ENCODE measurements around the gene RNF14.

Gene RNF14

DNA sequence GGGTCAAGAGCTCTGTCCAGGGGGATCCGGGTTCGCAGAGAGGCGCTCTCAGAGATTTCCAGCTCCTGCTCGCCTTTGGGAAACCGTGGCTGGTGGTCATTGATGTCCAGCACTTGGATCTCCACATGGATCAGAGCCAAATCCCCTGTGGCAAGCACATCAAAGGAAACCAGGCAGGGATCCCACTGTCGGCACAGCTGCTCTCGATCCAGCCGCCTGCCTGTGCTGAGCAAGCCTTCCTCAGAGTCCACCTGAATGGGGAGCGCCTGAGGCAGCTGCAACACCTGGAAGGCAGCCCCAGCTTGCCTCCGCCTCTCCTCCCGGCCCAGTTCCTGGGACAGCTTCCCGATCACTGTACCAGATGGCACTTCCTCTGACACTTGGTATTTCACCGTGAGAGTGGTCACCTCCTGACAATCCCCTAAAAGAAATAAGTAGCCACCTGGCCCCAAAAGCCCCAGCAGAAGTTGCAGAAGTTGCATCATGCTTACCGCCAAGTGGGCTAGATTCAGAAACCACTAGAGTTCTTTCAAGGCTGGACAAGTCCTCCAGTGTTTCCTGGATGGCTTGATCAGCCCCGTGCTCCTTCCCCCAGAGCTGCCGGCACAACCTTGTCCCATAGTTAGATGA, 11.4 kb upstream of the RNF14 start:
- no peaks in the 10 kb centered on the region for H3K9me3 ChIP-seq (ENCODE audit: severe bottlenecking)
- peak overlapping the region; percentile 65 for H3K27ac ChIP-seq
- H3K36me3 ChIP-seq, result no peaks in the 10 kb centered on the region
- no peaks in the 10 kb centered on the region for H3K27me3 ChIP-seq (ENCODE audit: insufficient read depth, low read depth, severe bottlenecking)
- no peak overlapping the region for H3K4me3 ChIP-seq (ENCODE audit: low read depth, low read length)
- DNase-seq, result peak; percentile 46
- TF ChIP-seq, protein P1, sequence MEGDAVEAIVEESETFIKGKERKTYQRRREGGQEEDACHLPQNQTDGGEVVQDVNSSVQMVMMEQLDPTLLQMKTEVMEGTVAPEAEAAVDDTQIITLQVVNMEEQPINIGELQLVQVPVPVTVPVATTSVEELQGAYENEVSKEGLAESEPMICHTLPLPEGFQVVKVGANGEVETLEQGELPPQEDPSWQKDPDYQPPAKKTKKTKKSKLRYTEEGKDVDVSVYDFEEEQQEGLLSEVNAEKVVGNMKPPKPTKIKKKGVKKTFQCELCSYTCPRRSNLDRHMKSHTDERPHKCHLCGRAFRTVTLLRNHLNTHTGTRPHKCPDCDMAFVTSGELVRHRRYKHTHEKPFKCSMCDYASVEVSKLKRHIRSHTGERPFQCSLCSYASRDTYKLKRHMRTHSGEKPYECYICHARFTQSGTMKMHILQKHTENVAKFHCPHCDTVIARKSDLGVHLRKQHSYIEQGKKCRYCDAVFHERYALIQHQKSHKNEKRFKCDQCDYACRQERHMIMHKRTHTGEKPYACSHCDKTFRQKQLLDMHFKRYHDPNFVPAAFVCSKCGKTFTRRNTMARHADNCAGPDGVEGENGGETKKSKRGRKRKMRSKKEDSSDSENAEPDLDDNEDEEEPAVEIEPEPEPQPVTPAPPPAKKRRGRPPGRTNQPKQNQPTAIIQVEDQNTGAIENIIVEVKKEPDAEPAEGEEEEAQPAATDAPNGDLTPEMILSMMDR (IDR thresholded peaks at IDR 0.05; ENCODE audit: low read depth, low read length), result no peak

DNA sequence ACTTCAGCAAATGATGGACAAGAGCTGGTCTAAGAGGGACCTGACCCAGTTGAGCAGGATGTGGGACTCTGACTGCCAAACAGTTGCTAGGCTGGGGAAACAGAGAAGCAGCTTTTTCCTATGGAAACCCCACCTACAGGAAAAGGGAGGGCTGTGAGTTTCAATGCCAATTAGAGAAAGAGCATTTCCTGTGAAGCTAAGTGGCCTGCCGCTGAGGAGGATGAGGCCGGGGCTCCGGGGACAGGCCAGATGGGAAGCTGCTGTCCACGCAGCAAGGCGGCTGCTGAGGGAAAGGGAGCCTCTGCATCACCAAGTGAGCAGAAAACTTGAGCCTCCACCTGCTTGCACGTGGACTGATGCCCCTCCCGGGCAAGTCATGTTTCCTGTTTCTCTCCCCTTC, 10.8 kb upstream of the RNF14 start, which contains the start of gene PCDH12:
Gene PCDH12 (minus strand): TSS at position 90 of the 400 bp plus-strand sequence. CDS start 351 bp downstream, outside the sequence.
- DNase-seq, result peak; percentile 74
- TF ChIP-seq, protein P1 (IDR thresholded peaks at IDR 0.05; ENCODE audit: low read depth, low read length), result no peak
- Histone ChIP-seq H3K27ac (peak within 1 kb of the TSS; percentile 65), H3K9me3 (ENCODE audit: severe bottlenecking) (no peaks in the 10 kb centered on the region), H3K4me3 (ENCODE audit: low read depth, low read length) (no peak within 1 kb of the TSS), H3K36me3 (no peaks in the 10 kb centered on the region), H3K27me3 (ENCODE audit: insufficient read depth, low read depth, severe bottlenecking) (no peaks in the 10 kb centered on the region)

DNA sequence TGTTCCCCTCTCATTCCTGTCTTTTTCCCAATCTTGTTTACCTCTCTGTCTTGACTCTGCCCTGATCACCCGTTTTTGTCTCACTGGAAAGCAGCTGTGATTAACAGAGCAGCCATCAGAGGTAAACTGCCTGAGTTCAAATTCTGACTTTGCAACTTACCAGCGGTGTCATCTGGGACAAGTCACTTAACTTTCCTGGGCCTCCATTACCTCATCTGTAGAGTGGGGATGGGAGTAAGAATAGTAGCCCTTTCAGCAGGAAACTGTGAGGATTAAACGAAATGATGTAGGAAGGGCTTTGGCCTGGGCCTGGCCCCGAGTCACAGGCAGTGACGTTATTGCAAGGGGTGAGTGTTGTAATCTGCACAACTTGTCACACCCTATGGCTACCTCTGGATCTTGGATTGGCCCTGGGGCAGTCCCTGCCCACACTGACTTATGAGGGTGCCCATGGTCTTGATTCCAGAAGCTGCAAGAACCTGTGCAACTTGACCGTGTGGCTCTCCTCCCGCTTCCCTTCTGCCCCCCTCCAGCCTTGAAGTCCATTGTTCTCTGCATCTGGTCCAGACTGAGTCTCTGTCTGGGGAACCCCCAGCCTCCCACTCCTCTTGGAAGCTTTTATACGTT, 10.2 kb upstream of the RNF14 start:
- TF ChIP-seq, protein P1 (IDR thresholded peaks at IDR 0.05; ENCODE audit: low read depth, low read length), result no peak
- no peak for DNase-seq
- no peaks in the 10 kb centered on the region for H3K9me3 ChIP-seq (ENCODE audit: severe bottlenecking)
- H3K27ac ChIP-seq, result peak overlapping the region; percentile 2; the same call in 1 of the 2 replicates
- H3K36me3 ChIP-seq, result no peaks in the 10 kb centered on the region
- H3K27me3 ChIP-seq (ENCODE audit: insufficient read depth, low read depth, severe bottlenecking), result no peaks in the 10 kb centered on the region
- H3K4me3 ChIP-seq (ENCODE audit: low read depth, low read length), result no peak overlapping the region

DNA sequence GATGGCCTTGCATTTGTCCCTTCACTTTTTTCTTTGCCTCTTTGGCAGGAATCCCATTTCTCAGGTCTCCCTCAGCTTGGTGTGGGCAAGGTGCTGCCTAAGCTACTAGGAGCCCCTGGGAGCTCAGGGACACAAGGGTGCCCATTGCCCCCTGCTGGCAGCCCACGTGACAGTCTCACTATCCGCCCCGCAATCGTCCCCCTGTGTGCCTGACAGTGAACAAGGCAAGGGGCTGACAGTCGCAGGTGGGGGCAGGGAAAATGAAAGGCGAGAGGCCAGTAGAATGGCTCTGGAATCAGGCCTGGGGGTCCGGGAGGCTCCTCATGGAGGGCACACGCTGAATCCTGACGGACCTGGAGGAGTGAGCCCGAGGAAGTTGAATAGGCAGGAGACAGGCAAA, 8.9 kb upstream of the RNF14 start:
- H3K9me3 ChIP-seq (ENCODE audit: severe bottlenecking), result no peaks in the 10 kb centered on the region
- no peaks in the 10 kb centered on the region for H3K36me3 ChIP-seq
- TF ChIP-seq, protein P1 (IDR thresholded peaks at IDR 0.05; ENCODE audit: low read depth, low read length), result peak; percentile 69
- H3K4me3 ChIP-seq (ENCODE audit: low read depth, low read length), result no peak overlapping the region
- DNase-seq, result peak; percentile 59
- H3K27ac ChIP-seq, result no peak overlapping the region
- no peaks in the 10 kb centered on the region for H3K27me3 ChIP-seq (ENCODE audit: insufficient read depth, low read depth, severe bottlenecking)

DNA sequence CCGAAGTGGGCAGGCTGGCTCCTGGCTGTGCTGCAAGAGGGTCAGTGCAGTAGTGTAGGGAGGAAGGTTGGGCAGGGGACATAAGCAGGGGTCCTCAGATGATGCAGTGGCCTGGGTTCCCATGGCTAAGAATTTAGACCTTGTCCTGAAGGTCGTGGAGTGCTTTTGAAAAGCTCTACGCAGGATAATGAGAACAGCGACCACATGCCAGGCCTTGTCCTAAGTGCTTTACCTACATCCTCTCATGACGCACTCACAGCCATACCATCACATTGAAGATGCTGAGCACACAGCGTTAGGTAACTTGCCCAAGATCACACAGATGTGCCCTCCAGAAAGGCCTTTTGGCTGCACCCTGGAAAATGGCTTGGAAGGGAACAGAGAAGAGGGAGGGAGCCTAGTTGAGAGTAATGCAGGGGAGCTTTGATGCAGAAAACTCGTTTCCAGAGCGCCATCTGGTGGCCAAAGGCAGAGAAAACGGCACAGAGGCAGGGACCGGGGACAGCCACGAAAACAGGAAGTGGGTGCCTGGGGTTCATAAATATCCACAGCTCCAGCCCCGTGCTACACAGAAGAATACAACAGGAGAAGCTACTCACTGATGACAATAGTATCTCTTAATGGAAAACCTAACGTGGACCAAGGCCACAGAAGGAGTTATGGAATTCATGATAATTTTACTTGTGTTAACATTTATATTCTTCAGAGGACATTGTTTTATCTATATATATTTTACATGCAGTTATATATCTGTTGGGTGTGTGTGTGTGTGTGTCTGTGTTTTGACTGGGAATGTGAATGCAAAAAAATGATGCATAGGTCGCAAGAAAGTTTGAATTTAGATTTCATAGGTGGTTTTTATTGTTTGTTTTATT, 8.2 kb upstream of the RNF14 start:
- no peak overlapping the region for H3K27ac ChIP-seq
- peak; percentile 87 for DNase-seq
- H3K4me3 ChIP-seq (ENCODE audit: low read depth, low read length), result no peak overlapping the region
- TF ChIP-seq, protein P1 (IDR thresholded peaks at IDR 0.05; ENCODE audit: low read depth, low read length), result peak; percentile 84
- H3K27me3 ChIP-seq (ENCODE audit: insufficient read depth, low read depth, severe bottlenecking), result no peaks in the 10 kb centered on the region
- H3K9me3 ChIP-seq (ENCODE audit: severe bottlenecking), result no peaks in the 10 kb centered on the region
- H3K36me3 ChIP-seq, result no peaks in the 10 kb centered on the region

Data from WERI-Rb-1 (cell line).